A549 (cell line): ENCODE measurements around the gene ADAP1. TPM values are rescaled to one million over a fixed set of nuclear protein-coding genes. Genes with fewer than 3 reads are reported as not detected.

Experiments
- ATAC-seq, 2 experiments: fragments of 200-7000 bp in 1 of 2; fragments of >200 bp in 1 of 2; cut with Nextera tagmentation in 1 of 2; cut with Tn5 transposase in 1 of 2; 3 replicates each; pipeline versions ENCODE4 v1.8.0 to v1.9.1; 2018 to 2020; ENCODE audit warnings: mild to moderate bottlenecking in 1 of 2, moderate library complexity in 1 of 2
- CTCF ChIA-PET: fragments of 300-600 bp; sonication (Branson Sonifier 250); formaldehyde crosslinking; extraction: SDS; loops from one replicate; lab custom pipeline; 2021; ENCODE audit warnings: antibody characterized with exemption, inconsistent platforms; lab: Yijun Ruan, JAX
- POLR2A ChIA-PET: fragments of 350-600 bp; formaldehyde crosslinking; extraction: SDS; loops from one replicate; lab custom pipeline; 2021; ENCODE audit warnings: antibody characterized with exemption, inconsistent platforms; lab: Yijun Ruan, JAX
- DNase-seq, 2 experiments: peaks; one replicate each; pipeline versions ENCODE4 v3.0.0 to v3.0.0-alpha.2; 2011 to 2016; ENCODE audit warnings: low read depth in 1 of 2, low spot score in 1 of 2
- FAIRE-seq: peaks from 2 replicates; lab custom pipeline; 2011; peaks lifted over from hg19 to GRCh38; lab: Jason Lieb, UNC
- H3K27ac ChIP-seq, 2 experiments: fragments of >200 bp; sonication (Bioruptor Twin); formaldehyde crosslinking; 3 replicates each; pipeline ENCODE4 v1.5.1; 2016 to 2017
- H3K4me1 ChIP-seq: fragments of >200 bp; sonication (Bioruptor Twin); formaldehyde crosslinking; 3 replicates; pipeline ENCODE4 v1.6.1; 2016
- H3K4me2 ChIP-seq: fragments of >200 bp; sonication (Bioruptor Twin); formaldehyde crosslinking; 3 replicates; pipeline ENCODE4 v1.6.1; 2016
- H3K4me3 ChIP-seq: fragments of >200 bp; sonication (Bioruptor Twin); formaldehyde crosslinking; 3 replicates; pipeline ENCODE4 v1.5.1; 2016
- H3K9me3 ChIP-seq: fragments of >200 bp; sonication (Bioruptor Twin); formaldehyde crosslinking; 3 replicates; pipeline ENCODE4 v1.6.1; 2016
- BHLHE40 ChIP-seq: IDR thresholded peaks from 2 replicates; pipeline ENCODE4 v1.6.1; 2012; ENCODE audit warnings: low read depth, low read length, inconsistent platforms
- CHD4 ChIP-seq: fragments of 200-600 bp; sonication (generic); IDR thresholded peaks from 2 replicates; pipeline ENCODE4 v1.6.1; 2016; ENCODE audit warnings: antibody characterized with exemption, mild to moderate bottlenecking, borderline replicate concordance
- EHMT2 ChIP-seq: fragments of 200-600 bp; sonication (generic); IDR thresholded peaks from 2 replicates; pipeline ENCODE4 v1.6.1; 2016; ENCODE audit warnings: antibody characterized with exemption, low read depth, mild to moderate bottlenecking, moderate library complexity
- ESRRA ChIP-seq: fragments of 150-350 bp; IDR thresholded peaks from 2 replicates; pipeline ENCODE4 v1.6.1; 2014; ENCODE audit warnings: mild to moderate bottlenecking, low read length, borderline replicate concordance
- FOXS1 ChIP-seq: fragments of 250-450 bp; sonication (Bioruptor Pico); IDR thresholded peaks from 2 replicates; pipeline ENCODE4 v1.5.0; 2020; ENCODE audit warnings: mild to moderate bottlenecking, moderate library complexity
- HOXB5 ChIP-seq: fragments of 250-450 bp; sonication (Bioruptor Pico); IDR thresholded peaks from 2 replicates; pipeline ENCODE4 v1.5.0; 2020; ENCODE audit warnings: mild to moderate bottlenecking, moderate library complexity
- JUN ChIP-seq, 2 experiments: fragments of >200 bp; sonication (Bioruptor Twin); formaldehyde crosslinking; IDR thresholded peaks; 2 replicates in 1 of 2; 3 replicates in 1 of 2; pipeline ENCODE4 v1.6.1; 2016 to 2017
- JUNB ChIP-seq: fragments of >200 bp; sonication (Bioruptor Twin); formaldehyde crosslinking; IDR thresholded peaks from 2 replicates; pipeline ENCODE4 v1.6.1; 2016
- KDM1A ChIP-seq: fragments of 200-600 bp; sonication (generic); IDR thresholded peaks from 2 replicates; pipeline ENCODE4 v1.6.1; 2016; ENCODE audit warnings: low read depth, mild to moderate bottlenecking
- KDM5A ChIP-seq: fragments of 200-600 bp; sonication (generic); IDR thresholded peaks from 2 replicates; pipeline ENCODE4 v1.6.1; 2016; ENCODE audit warnings: antibody characterized with exemption, mild to moderate bottlenecking
- MAFK ChIP-seq: fragments of 450-650 bp; IDR thresholded peaks from 2 replicates; pipeline ENCODE4 v1.6.1; 2014; ENCODE audit not compliant: partially characterized antibody
- MAX ChIP-seq: IDR thresholded peaks from 2 replicates; pipeline ENCODE4 v1.6.1; 2012
- NFE2L2 ChIP-seq: fragments of 150-350 bp; conservative IDR thresholded peaks from 2 replicates; pipeline ENCODE4 v1.6.1; 2014; ENCODE audit warnings: low read length
- NPAS2 ChIP-seq: fragments of 250-450 bp; sonication (Bioruptor Pico); IDR thresholded peaks from 2 replicates; pipeline ENCODE4 v1.8.0; 2022; ENCODE audit warnings: mild to moderate bottlenecking, moderate library complexity, borderline replicate concordance
- RAD21 ChIP-seq, 2 experiments: fragments of >200 bp in 1 of 2; sonication (Bioruptor Twin) in 1 of 2; formaldehyde crosslinking in 1 of 2; IDR thresholded peaks in 1 of 2; conservative IDR thresholded peaks in 1 of 2; 2 replicates in 1 of 2; 3 replicates in 1 of 2; pipeline ENCODE4 v1.6.1; 2012 to 2018; ENCODE audit warnings: inconsistent platforms in 1 of 2
- RCOR1 ChIP-seq: fragments of 150-350 bp; IDR thresholded peaks from 2 replicates; pipeline ENCODE4 v1.6.1; 2014; ENCODE audit warnings: antibody characterized with exemption, low read length, low read depth
- RFX5 ChIP-seq: fragments of 450-650 bp; IDR thresholded peaks from 2 replicates; pipeline ENCODE4 v1.7.1; 2014; ENCODE audit warnings: antibody characterized with exemption, mild to moderate bottlenecking, moderate library complexity
- RNF2 ChIP-seq: fragments of 200-600 bp; sonication (generic); IDR thresholded peaks from 2 replicates; pipeline ENCODE4 v1.6.1; 2016; ENCODE audit warnings: low read depth, mild to moderate bottlenecking, antibody characterized with exemption, moderate library complexity, borderline replicate concordance
- ZFP36 ChIP-seq: fragments of 450-650 bp; IDR thresholded peaks from 2 replicates; pipeline ENCODE4 v1.6.1; 2014; ENCODE audit warnings: borderline replicate concordance; ENCODE audit not compliant: partially characterized antibody
- ZNF302 ChIP-seq: fragments of 250-450 bp; sonication (Bioruptor Pico); IDR thresholded peaks from 2 replicates; pipeline ENCODE4 v1.9.0; 2021; ENCODE audit warnings: inconsistent platforms, mild to moderate bottlenecking, moderate library complexity
- ZSCAN20 ChIP-seq: fragments of 250-450 bp; sonication (Bioruptor Pico); IDR thresholded peaks from 2 replicates; pipeline ENCODE4 v1.8.0; 2022; ENCODE audit warnings: mild to moderate bottlenecking, moderate library complexity
- WGBS: methylation state at CpG from one replicate; pipeline ENCODE4 v1.1.6; 2017; ENCODE audit errors: missing lambda C conversion rate; 5-methylcytosine and 5-hydroxymethylcytosine counted together
- polyA plus RNA-seq, 4 experiments: library from polyadenylated mRNA; depleted of rRNA in 3 of 4; stranded (reverse); fragments of >200 nt; fragmentation: RNase III in 1 of 4; extraction: RNeasy Plus Mini Kit Qiagen cat#74134 plus additional on column Dnase treatment in 1 of 4; gene quantifications; 2 replicates in 3 of 4; 3 replicates in 1 of 4; pipeline ENCODE4 v1.2.3, GENCODE V29; 2011 to 2017
- TF ChIP-seq, protein P1 (sequence below): fragments of 250-450 bp; sonication (Bioruptor Pico); IDR thresholded peaks from 2 replicates; pipeline ENCODE4 v1.5.0; 2021; ENCODE audit warnings: mild to moderate bottlenecking, moderate library complexity, borderline replicate concordance
- TF ChIP-seq, protein P2 (sequence below): fragments of >200 bp; sonication (Bioruptor Twin); formaldehyde crosslinking; IDR thresholded peaks from 3 replicates; pipeline ENCODE4 v1.5.1; 2016

Gene ADAP1
- polyA plus RNA-seq, 2 of the 4 experiments (the other 2 are of a cell fraction), result 1.7 to 2.5 TPM

GRCh38 chr7:983616-984071, 29.2 kb upstream of the ADAP1 start:
- Histone ChIP-seq H3K4me2 (no peak overlapping the region), H3K9me3 (no peaks in the 10 kb centered on the region), H3K4me1 (peaks cover 12% of the 10 kb centered on the region; the same call in 1 of the 3 replicates), H3K27ac (no peak overlapping the region), H3K4me3 (no peak overlapping the region)
- DNase-seq (no peak), ATAC-seq (no peak), FAIRE-seq (no peak)
- ChIA-PET CTCF (interaction anchor here (1.5 to 4.0 kb wide), 2 partner anchors 9 to 82 kb away, joined by 11 to 22 read pairs; no protein-coding TSS in a partner anchor), POLR2A (interaction anchor here (2.1 kb wide), 1 partner anchor 8 kb away, joined by 8 read pairs; the partner anchor contains the start of gene COX19)
- 86% methylated on average over 20 of the region's 20 CpGs for WGBS
- TF ChIP-seq BHLHE40, result no peak
- no peak for TF ChIP-seq MAFK
- TF ChIP-seq, protein P1, sequence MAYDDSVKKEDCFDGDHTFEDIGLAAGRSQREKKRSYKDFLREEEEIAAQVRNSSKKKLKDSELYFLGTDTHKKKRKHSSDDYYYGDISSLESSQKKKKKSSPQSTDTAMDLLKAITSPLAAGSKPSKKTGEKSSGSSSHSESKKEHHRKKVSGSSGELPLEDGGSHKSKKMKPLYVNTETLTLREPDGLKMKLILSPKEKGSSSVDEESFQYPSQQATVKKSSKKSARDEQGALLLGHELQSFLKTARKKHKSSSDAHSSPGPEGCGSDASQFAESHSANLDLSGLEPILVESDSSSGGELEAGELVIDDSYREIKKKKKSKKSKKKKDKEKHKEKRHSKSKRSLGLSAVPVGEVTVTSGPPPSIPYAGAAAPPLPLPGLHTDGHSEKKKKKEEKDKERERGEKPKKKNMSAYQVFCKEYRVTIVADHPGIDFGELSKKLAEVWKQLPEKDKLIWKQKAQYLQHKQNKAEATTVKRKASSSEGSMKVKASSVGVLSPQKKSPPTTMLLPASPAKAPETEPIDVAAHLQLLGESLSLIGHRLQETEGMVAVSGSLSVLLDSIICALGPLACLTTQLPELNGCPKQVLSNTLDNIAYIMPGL (CRISPR knock-in tag), result no peak
- no peak for TF ChIP-seq RAD21 (conservative IDR thresholded peaks at IDR 0.05 in 1 of 2, IDR thresholded peaks at IDR 0.05 in 1 of 2)
- TF ChIP-seq KDM5A, result no peak
- TF ChIP-seq JUNB, result no peak
- TF ChIP-seq RCOR1, result no peak
- peak; percentile 90 for TF ChIP-seq ZFP36
- TF ChIP-seq KDM1A, result 0 out of 2 replicates have a peak, but pooled peaks have one; percentile 24
- TF ChIP-seq NFE2L2, result no peak

- DNase-seq (no peak), ATAC-seq (no peak), FAIRE-seq (no peak)
- ChIA-PET POLR2A (no interaction called here), CTCF (interaction anchor here (1.5 to 3.0 kb wide), 3 partner anchors 10 to 82 kb away, joined by 6 to 38 read pairs (median 13); no protein-coding TSS in a partner anchor)
- Histone ChIP-seq H3K27ac (no peak within 1 kb of the TSS), H3K9me3 (no peaks in the 10 kb centered on the region), H3K4me2 (no peak within 1 kb of the TSS), H3K4me1 (peaks cover 10% of the 10 kb centered on the region), H3K4me3 (no peak within 1 kb of the TSS)
- WGBS, result 79% methylated on average over 20 of the region's 34 CpGs
- TF ChIP-seq ZSCAN20 (CRISPR knock-in tag) (no peak), RFX5 (no peak), RNF2 (no peak), NFE2L2 (no peak), HOXB5 (CRISPR knock-in tag) (no peak), ZNF302 (no peak), CHD4 (no peak)
- TF ChIP-seq, protein P1 (CRISPR knock-in tag), result no peak
Measured at GRCh38 chr7:983004-983615, 28.6 kb upstream of the ADAP1 start, which contains the start of gene CYP2W1. TSS of gene CYP2W1 (plus strand) at chr7:983181. CDS start at chr7:983212, 31 bp downstream.

GRCh38 chr7:982511-983003, 28.1 kb upstream of the ADAP1 start:
- no peak for ATAC-seq
- no peak for DNase-seq
- ChIA-PET CTCF (interaction anchor here (1.0 to 3.0 kb wide), 5 partner anchors 10 to 193 kb away, joined by 3 to 38 read pairs (median 6); no protein-coding TSS in a partner anchor), POLR2A (no interaction called here)
- H3K27ac ChIP-seq, result no peak overlapping the region
- 78% methylated on average over 9 of the region's 10 CpGs for WGBS
- H3K9me3 ChIP-seq, result no peaks in the 10 kb centered on the region
- no peak for TF ChIP-seq ZNF302
- TF ChIP-seq, protein P2, sequence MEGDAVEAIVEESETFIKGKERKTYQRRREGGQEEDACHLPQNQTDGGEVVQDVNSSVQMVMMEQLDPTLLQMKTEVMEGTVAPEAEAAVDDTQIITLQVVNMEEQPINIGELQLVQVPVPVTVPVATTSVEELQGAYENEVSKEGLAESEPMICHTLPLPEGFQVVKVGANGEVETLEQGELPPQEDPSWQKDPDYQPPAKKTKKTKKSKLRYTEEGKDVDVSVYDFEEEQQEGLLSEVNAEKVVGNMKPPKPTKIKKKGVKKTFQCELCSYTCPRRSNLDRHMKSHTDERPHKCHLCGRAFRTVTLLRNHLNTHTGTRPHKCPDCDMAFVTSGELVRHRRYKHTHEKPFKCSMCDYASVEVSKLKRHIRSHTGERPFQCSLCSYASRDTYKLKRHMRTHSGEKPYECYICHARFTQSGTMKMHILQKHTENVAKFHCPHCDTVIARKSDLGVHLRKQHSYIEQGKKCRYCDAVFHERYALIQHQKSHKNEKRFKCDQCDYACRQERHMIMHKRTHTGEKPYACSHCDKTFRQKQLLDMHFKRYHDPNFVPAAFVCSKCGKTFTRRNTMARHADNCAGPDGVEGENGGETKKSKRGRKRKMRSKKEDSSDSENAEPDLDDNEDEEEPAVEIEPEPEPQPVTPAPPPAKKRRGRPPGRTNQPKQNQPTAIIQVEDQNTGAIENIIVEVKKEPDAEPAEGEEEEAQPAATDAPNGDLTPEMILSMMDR, result no peak
- TF ChIP-seq JUN (IDR thresholded peaks at IDR 0.05), result no peak
- TF ChIP-seq ESRRA, result no peak
- no peak for TF ChIP-seq FOXS1
- TF ChIP-seq CHD4, result no peak
- TF ChIP-seq MAX, result no peak
- TF ChIP-seq EHMT2, result no peak
- TF ChIP-seq RNF2, result no peak
- no peak for TF ChIP-seq ZFP36
- TF ChIP-seq NPAS2, result no peak
- no peak for TF ChIP-seq RAD21 (conservative IDR thresholded peaks at IDR 0.05 in 1 of 2, IDR thresholded peaks at IDR 0.05 in 1 of 2)
- H3K4me1 ChIP-seq, result peaks cover 15% of the 10 kb centered on the region
- H3K4me2 ChIP-seq, result no peak overlapping the region
- no peak overlapping the region for H3K4me3 ChIP-seq
- no peak for FAIRE-seq
